Fibroblast of lung (primary cell): ENCODE results near the gene TGFBR3. TPM values are rescaled to one million over a fixed set of nuclear protein-coding genes. Genes with fewer than 3 reads are reported as not detected.
A peak's percentile ranks its signal among the peaks of the same experiment; 100 is the strongest.
"Not testable (repeated sequence)": the region's sequence is repeated elsewhere in the genome, so short reads cannot be mapped to it uniquely, and the experiment has no call there.

Source experiments
- DNase-seq, 2 donors: peaks; one replicate each; pipeline versions ENCODE4 v3.0.0 to v3.0.0-alpha.2; 2010; ENCODE audit warnings: low read depth in 2 of 2
- H2AFZ ChIP-seq: 2 replicates; pipeline ENCODE4 v1.5.1; 2012; ENCODE audit warnings: low read length, control low read depth, inconsistent platforms
- H3K27ac ChIP-seq: 2 replicates; pipeline ENCODE4 v1.5.1; 2011; ENCODE audit warnings: low read length, control low read depth; ENCODE audit not compliant: insufficient read depth
- H3K27me3 ChIP-seq: 2 replicates; pipeline ENCODE4 v1.5.1; 2011; ENCODE audit warnings: mild to moderate bottlenecking, low read length; ENCODE audit not compliant: control insufficient read depth, insufficient read depth
- H3K36me3 ChIP-seq: 2 replicates; pipeline ENCODE4 v1.5.1; 2011; ENCODE audit warnings: low read length; ENCODE audit not compliant: control insufficient read depth, insufficient read depth
- H3K4me1 ChIP-seq: 2 replicates; pipeline ENCODE4 v1.5.1; 2011; ENCODE audit warnings: low read length; ENCODE audit not compliant: control insufficient read depth, insufficient read depth; ENCODE audit errors: extremely low read depth
- H3K4me2 ChIP-seq: 2 replicates; pipeline ENCODE4 v1.5.1; 2011; ENCODE audit warnings: low read length, control low read depth; ENCODE audit not compliant: insufficient read depth; ENCODE audit errors: extremely low read depth
- H3K4me3 ChIP-seq, 4 experiments: fragments of 200-600 bp in 1 of 4; sonication (generic) in 1 of 4; replicated peaks in 1 of 4; 2 replicates each; pipeline ENCODE4 v1.5.1; 2011 to 2016; ENCODE audit warnings: low read length in 4 of 4, low read depth in 3 of 4, mild to moderate bottlenecking in 3 of 4, control low read depth in 2 of 4, inconsistent platforms in 1 of 4, mixed read lengths in 1 of 4; ENCODE audit not compliant: insufficient read depth in 1 of 4; ENCODE audit errors: control extremely low read depth in 1 of 4
- H3K79me2 ChIP-seq: 2 replicates; pipeline ENCODE4 v1.5.1; 2012; ENCODE audit warnings: mild to moderate bottlenecking, low read length, inconsistent platforms; ENCODE audit not compliant: control insufficient read depth, insufficient read depth
- H3K9ac ChIP-seq: 2 replicates; pipeline ENCODE4 v1.5.1; 2011; ENCODE audit warnings: mild to moderate bottlenecking, low read length, control low read depth; ENCODE audit not compliant: insufficient read depth
- H3K9me3 ChIP-seq: 2 replicates; pipeline ENCODE4 v1.5.1; 2012; ENCODE audit warnings: low read depth, low read length; ENCODE audit not compliant: control insufficient read depth, insufficient read depth
- H4K20me1 ChIP-seq: 2 replicates; pipeline ENCODE4 v1.5.1; 2011; ENCODE audit warnings: low read length; ENCODE audit not compliant: control insufficient read depth, insufficient read depth; ENCODE audit errors: extremely low read depth
- EZH2 ChIP-seq: IDR thresholded peaks from 2 replicates; pipeline ENCODE4 v1.5.1; 2012; ENCODE audit warnings: low read length, control low read depth, mild to moderate bottlenecking; ENCODE audit errors: missing control alignments
- polyA plus RNA-seq, 2 donors: library from polyadenylated mRNA; depleted of rRNA in 1 of 2; stranded (reverse) in 1 of 2; unstranded in 1 of 2; fragments of >200 nt; gene quantifications; 2 replicates each; pipeline ENCODE4 v1.2.1, GENCODE V29; 2011 to 2012; ENCODE audit warnings: missing spikeins in 1 of 2
- total RNA-seq: library from RNA; depleted of rRNA; stranded (reverse); fragments of >200 nt; gene quantifications from 2 replicates; pipeline ENCODE4 v1.2.1, GENCODE V29; 2014
- TF ChIP-seq, protein P1 (sequence below), 2 donors: IDR thresholded peaks in 1 of 2; conservative IDR thresholded peaks in 1 of 2; 1 replicate in 1 of 2; 2 replicates in 1 of 2; pipeline ENCODE4 v1.5.1; 2011 to 2012; ENCODE audit warnings: low read length in 2 of 2, control low read depth in 1 of 2, inconsistent platforms in 1 of 2, low read depth in 1 of 2, mild to moderate bottlenecking in 1 of 2

Gene TGFBR3
- total and polyA plus RNA-seq, 2 donors (not counting 1 experiment from before 2014, with no cell fraction given): 68.3 to 98.1 TPM

DNA sequence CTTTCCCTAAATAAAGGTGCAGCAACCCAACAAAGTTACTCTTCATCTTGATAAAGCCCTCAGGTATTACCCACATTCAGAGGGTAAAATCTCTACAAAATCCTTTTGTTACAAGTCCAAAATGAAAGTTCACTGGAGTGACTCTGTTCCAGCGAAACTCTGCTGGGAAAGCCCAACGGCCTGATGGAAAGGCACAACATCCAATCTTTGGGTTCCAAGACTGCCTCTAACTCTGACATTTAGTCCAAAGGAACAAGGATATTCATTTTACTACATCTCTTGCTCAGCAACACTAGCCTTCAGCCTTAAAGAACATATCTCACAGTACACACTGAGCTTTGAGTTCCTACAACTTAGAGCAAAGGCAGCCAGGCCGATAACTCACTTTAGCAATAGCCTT, 42.1 kb downstream of the TGFBR3 start:
- no peaks in the 10 kb centered on the region for H3K9me3 ChIP-seq
- peaks cover 14% of the 10 kb centered on the region for H3K4me1 ChIP-seq
- H3K27me3 ChIP-seq: no peaks in the 10 kb centered on the region
- H2AFZ ChIP-seq: no peak overlapping the region
- TF ChIP-seq EZH2: no peak
- TF ChIP-seq, protein P1, sequence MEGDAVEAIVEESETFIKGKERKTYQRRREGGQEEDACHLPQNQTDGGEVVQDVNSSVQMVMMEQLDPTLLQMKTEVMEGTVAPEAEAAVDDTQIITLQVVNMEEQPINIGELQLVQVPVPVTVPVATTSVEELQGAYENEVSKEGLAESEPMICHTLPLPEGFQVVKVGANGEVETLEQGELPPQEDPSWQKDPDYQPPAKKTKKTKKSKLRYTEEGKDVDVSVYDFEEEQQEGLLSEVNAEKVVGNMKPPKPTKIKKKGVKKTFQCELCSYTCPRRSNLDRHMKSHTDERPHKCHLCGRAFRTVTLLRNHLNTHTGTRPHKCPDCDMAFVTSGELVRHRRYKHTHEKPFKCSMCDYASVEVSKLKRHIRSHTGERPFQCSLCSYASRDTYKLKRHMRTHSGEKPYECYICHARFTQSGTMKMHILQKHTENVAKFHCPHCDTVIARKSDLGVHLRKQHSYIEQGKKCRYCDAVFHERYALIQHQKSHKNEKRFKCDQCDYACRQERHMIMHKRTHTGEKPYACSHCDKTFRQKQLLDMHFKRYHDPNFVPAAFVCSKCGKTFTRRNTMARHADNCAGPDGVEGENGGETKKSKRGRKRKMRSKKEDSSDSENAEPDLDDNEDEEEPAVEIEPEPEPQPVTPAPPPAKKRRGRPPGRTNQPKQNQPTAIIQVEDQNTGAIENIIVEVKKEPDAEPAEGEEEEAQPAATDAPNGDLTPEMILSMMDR (conservative IDR thresholded peaks at IDR 0.05 in 1 of 2, IDR thresholded peaks at IDR 0.05 in 1 of 2; ENCODE audit: low read depth in 1 of 2, low read length in 2 of 2): no peak
- no peak overlapping the region for H3K4me2 ChIP-seq
- H3K9ac ChIP-seq: no peak overlapping the region
- no peaks in the 10 kb centered on the region for H3K36me3 ChIP-seq
- no peak overlapping the region for H3K4me3 ChIP-seq
- H4K20me1 ChIP-seq: no peaks in the 10 kb centered on the region
- no peak for DNase-seq
- peaks cover 37% of the 10 kb centered on the region for H3K79me2 ChIP-seq
- no peak overlapping the region for H3K27ac ChIP-seq

DNA sequence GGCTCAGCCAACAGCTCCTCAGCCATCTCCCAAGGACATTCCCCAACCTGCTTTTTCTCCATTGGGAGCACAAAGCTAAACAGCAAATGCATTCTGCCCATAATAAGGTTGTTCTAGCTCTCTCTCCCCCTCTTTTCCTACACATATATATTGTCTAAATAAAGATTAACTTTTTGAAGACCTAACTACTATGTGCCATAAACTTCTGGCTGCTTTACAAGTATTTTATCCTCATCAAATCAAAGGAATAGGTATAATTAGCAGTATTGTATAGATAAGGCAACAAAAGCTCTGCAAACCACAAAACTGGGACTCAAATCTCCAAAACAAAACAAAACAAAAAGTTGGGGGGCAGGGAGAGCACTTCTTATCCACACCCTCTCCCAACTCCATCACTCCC, 43.4 kb downstream of the TGFBR3 start:
- peaks cover 30% of the 10 kb centered on the region for H3K79me2 ChIP-seq

DNA sequence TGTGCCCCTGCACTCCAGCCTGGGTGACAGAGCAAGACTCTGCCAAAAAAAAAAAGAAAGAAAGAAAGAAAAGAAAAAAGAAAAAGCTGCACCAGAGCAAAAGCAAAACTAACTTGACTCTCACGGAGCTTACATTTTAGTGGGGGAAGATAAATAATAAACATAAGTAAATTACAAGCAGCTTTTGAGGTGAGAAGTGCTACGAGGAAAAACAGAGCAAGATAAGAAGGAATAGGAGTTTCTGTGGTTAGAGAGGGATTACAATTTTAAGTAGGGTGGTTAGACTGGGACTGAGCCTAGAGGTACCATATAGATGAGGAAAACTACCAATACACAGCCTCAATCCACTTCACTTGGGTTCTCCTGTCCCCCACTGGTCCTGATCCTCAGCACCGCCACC, 43.9 kb downstream of the TGFBR3 start:
- Histone ChIP-seq H3K9ac (no peak overlapping the region), H4K20me1 (no peaks in the 10 kb centered on the region), H3K9me3 (no peaks in the 10 kb centered on the region), H2AFZ (no peak overlapping the region), H3K27ac (no peak overlapping the region), H3K4me1 (peaks cover 14% of the 10 kb centered on the region), H3K4me3 (no peak overlapping the region), H3K27me3 (no peaks in the 10 kb centered on the region), H3K36me3 (no peaks in the 10 kb centered on the region), H3K79me2 (peaks cover 30% of the 10 kb centered on the region), H3K4me2 (no peak overlapping the region)
- TF ChIP-seq, protein P1 (conservative IDR thresholded peaks at IDR 0.05 in 1 of 2, IDR thresholded peaks at IDR 0.05 in 1 of 2; ENCODE audit: low read depth in 1 of 2, low read length in 2 of 2): no peak
- no peak for TF ChIP-seq EZH2
- no peak for DNase-seq

More for the DNA sequence above, 43.4 kb downstream of the TGFBR3 start:
- Histone ChIP-seq H3K9ac (no peak overlapping the region), H4K20me1 (no peaks in the 10 kb centered on the region), H2AFZ (no peak overlapping the region), H3K27me3 (no peaks in the 10 kb centered on the region), H3K4me2 (no peak overlapping the region), H3K27ac (no peak overlapping the region), H3K4me1 (peaks cover 14% of the 10 kb centered on the region), H3K4me3 (no peak overlapping the region), H3K9me3 (no peaks in the 10 kb centered on the region), H3K36me3 (no peaks in the 10 kb centered on the region)
- no peak for DNase-seq
- TF ChIP-seq, protein P1 (conservative IDR thresholded peaks at IDR 0.05 in 1 of 2, IDR thresholded peaks at IDR 0.05 in 1 of 2; ENCODE audit: low read depth in 1 of 2, low read length in 2 of 2): no peak
- TF ChIP-seq EZH2: no peak

DNA sequence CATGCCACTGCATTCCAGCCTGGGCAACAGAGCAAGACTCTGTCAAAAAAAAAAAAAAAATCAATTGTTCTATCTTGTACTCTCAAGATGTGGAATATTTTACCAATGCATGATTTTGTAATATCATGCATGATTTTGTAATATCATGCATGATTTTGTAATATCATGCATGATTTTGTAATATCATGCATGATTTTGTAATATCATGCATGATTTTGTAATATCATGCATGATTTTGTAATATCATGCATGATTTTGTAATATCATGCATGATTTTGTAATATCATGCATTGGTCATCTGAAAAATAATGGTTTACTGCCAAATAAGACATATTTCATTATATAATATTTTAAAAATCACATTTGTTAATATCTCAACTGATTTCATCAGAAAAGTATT, 45.7 kb downstream of the TGFBR3 start:
- not testable (repeated sequence) for H4K20me1 ChIP-seq, H3K27ac ChIP-seq, H3K9me3 ChIP-seq, H3K27me3 ChIP-seq, H3K4me3 ChIP-seq, H3K4me2 ChIP-seq, H3K4me1 ChIP-seq, H3K9ac ChIP-seq, H2AFZ ChIP-seq, H3K36me3 ChIP-seq
- peak in 1 of 2 donors; percentile 25 for DNase-seq
- H3K79me2 ChIP-seq: peaks cover 26% of the 10 kb centered on the region
